SK-N-SH (cell line): ENCODE data around the gene PEX16.

Source experiments
- CTCF ChIP-seq: fragments of 200-600 bp; sonication (generic); IDR thresholded peaks from 2 replicates; pipeline ENCODE4 v1.6.1; 2017; ENCODE audit warnings: antibody characterized with exemption, mild to moderate bottlenecking, moderate library complexity
- FOXJ3 ChIP-seq: sonication (generic); formaldehyde crosslinking; IDR thresholded peaks from 2 replicates; pipeline ENCODE4 v1.5.1; 2020; ENCODE audit warnings: mild to moderate bottlenecking, missing genetic modification reagents
- GABPA ChIP-seq: IDR thresholded peaks from 2 replicates; pipeline ENCODE4 v1.4.0; 2012; ENCODE audit warnings: low read depth, mild to moderate bottlenecking
- JUND ChIP-seq: IDR thresholded peaks from 2 replicates; pipeline ENCODE4 v1.4.0; 2012
- MAX ChIP-seq: IDR thresholded peaks from 2 replicates; pipeline ENCODE4 v1.4.0; 2012; ENCODE audit warnings: low read depth
- MEF2A ChIP-seq: IDR thresholded peaks from 2 replicates; pipeline ENCODE4 v1.4.0; 2012; ENCODE audit warnings: low read depth, borderline replicate concordance
- MXI1 ChIP-seq: IDR thresholded peaks from 2 replicates; pipeline ENCODE4 v1.6.1; 2012; ENCODE audit warnings: mild to moderate bottlenecking, low read depth, low read length, improper control_type of control experiment
- POLR2AphosphoS5 ChIP-seq: IDR thresholded peaks from 2 replicates; pipeline ENCODE4 v1.6.1; 2012; ENCODE audit warnings: low read depth, low read length
- RCOR1 ChIP-seq: fragments of 150-350 bp; IDR thresholded peaks from 2 replicates; pipeline ENCODE4 v1.6.1; 2017; ENCODE audit warnings: antibody characterized with exemption, low read length
- RFX5 ChIP-seq: IDR thresholded peaks from 2 replicates; pipeline ENCODE4 v1.6.1; 2012; ENCODE audit warnings: mild to moderate bottlenecking, improper control_type of control experiment, low read length
- SIN3A ChIP-seq: IDR thresholded peaks from 2 replicates; pipeline ENCODE4 v1.6.1; 2012; ENCODE audit warnings: low read depth, mild to moderate bottlenecking, low read length, moderate library complexity, borderline replicate concordance
- YY1 ChIP-seq: IDR thresholded peaks from 2 replicates; pipeline ENCODE4 v1.4.0; 2012; ENCODE audit warnings: low read depth, mild to moderate bottlenecking

GRCh38 chr11:45880772-45881570 is 36.7 kb downstream of the PEX16 start:
- TF ChIP-seq CTCF = no peak
- TF ChIP-seq POLR2AphosphoS5 = 0 out of 2 replicates have a peak, but pooled peaks have one; percentile 24
- TF ChIP-seq YY1 = no peak
- peak; percentile 29; the same call in 1 of the 2 replicates for TF ChIP-seq FOXJ3 (CRISPR knock-in tag)
- no peak for TF ChIP-seq MAX
- no peak for TF ChIP-seq SIN3A
- no peak for TF ChIP-seq GABPA
- no peak for TF ChIP-seq RFX5
- no peak for TF ChIP-seq MEF2A
- no peak for TF ChIP-seq JUND
- peak; percentile 72; the same call in 1 of the 2 replicates for TF ChIP-seq RCOR1
- peak; percentile 78 for TF ChIP-seq MXI1
